CD14-positive monocyte (primary cell): ENCODE data around the gene MCF2L2. TPM values are rescaled to one million over a fixed set of nuclear protein-coding genes. Genes with fewer than 3 reads are reported as not detected.

Experiments
- DNase-seq, 3 donors: peaks; one replicate each; pipeline ENCODE4 v3.0.0-alpha.2; 2011 to 2022
- H2AFZ ChIP-seq: 2 replicates; pipeline ENCODE4 v1.6.0; 2012; ENCODE audit warnings: mild to moderate bottlenecking, low read depth, low read length, inconsistent platforms; ENCODE audit not compliant: insufficient read depth, poor library complexity, severe bottlenecking
- H3K27ac ChIP-seq, 2 donors: 1 replicate in 1 of 2; 2 replicates in 1 of 2; pipeline ENCODE4 v1.5.1; 2012 to 2013; ENCODE audit warnings: low read length in 2 of 2, control low read depth in 1 of 2, inconsistent platforms in 1 of 2, low read depth in 1 of 2, mild to moderate bottlenecking in 1 of 2
- H3K27me3 ChIP-seq, 2 donors: one replicate each; pipeline versions ENCODE4 v1.6.0 to v1.6.1; 2011 to 2013; ENCODE audit warnings: low read length in 2 of 2; ENCODE audit not compliant: control insufficient read depth in 2 of 2, insufficient read depth in 2 of 2
- H3K36me3 ChIP-seq, 2 donors: replicated peaks in 1 of 2; 1 replicate in 1 of 2; 2 replicates in 1 of 2; pipeline versions ENCODE4 v1.5.1 to v1.6.1; 2012 to 2013; ENCODE audit warnings: low read length in 2 of 2, control low read depth in 1 of 2, inconsistent platforms in 1 of 2, mild to moderate bottlenecking in 1 of 2; ENCODE audit not compliant: insufficient read depth in 2 of 2, control insufficient read depth in 1 of 2
- H3K4me1 ChIP-seq, 2 donors: 1 replicate in 1 of 2; 2 replicates in 1 of 2; pipeline versions ENCODE4 v1.5.1 to v1.6.1; 2012 to 2013; ENCODE audit warnings: low read length in 2 of 2, control low read depth in 1 of 2, inconsistent platforms in 1 of 2, mild to moderate bottlenecking in 1 of 2, moderate library complexity in 1 of 2; ENCODE audit not compliant: insufficient read depth in 2 of 2, control insufficient read depth in 1 of 2
- H3K4me2 ChIP-seq: replicated peaks from 2 replicates; pipeline ENCODE3; 2012; ENCODE audit warnings: low read length, moderate library complexity, mild to moderate bottlenecking; ENCODE audit not compliant: poor library complexity, severe bottlenecking; ENCODE audit errors: extremely low read depth
- H3K4me3 ChIP-seq, 3 experiments: fragments of 200-600 bp in 1 of 3; sonication (generic) in 1 of 3; replicated peaks in 1 of 3; 1 replicate in 2 of 3; 2 replicates in 1 of 3; pipeline ENCODE4 v1.5.1; 2011 to 2013; ENCODE audit warnings: low read length in 3 of 3, mild to moderate bottlenecking in 3 of 3, control low read depth in 2 of 3, low read depth in 2 of 3, inconsistent platforms in 1 of 3, moderate library complexity in 1 of 3
- H3K79me2 ChIP-seq: 2 replicates; pipeline ENCODE4 v1.6.0; 2012; ENCODE audit warnings: mild to moderate bottlenecking, control low read depth, inconsistent platforms, low read length, moderate library complexity; ENCODE audit not compliant: insufficient read depth
- H3K9ac ChIP-seq: 2 replicates; pipeline ENCODE4 v1.6.0; 2017; ENCODE audit warnings: low read length, mild to moderate bottlenecking; ENCODE audit not compliant: insufficient read depth, poor library complexity, severe bottlenecking
- H3K9me3 ChIP-seq, 2 donors: replicated peaks in 1 of 2; 1 replicate in 1 of 2; 2 replicates in 1 of 2; pipeline versions ENCODE4 v1.5.1 to v1.6.1; 2012 to 2013; ENCODE audit warnings: low read length in 2 of 2, control low read depth in 1 of 2; ENCODE audit not compliant: control insufficient read depth in 1 of 2, insufficient read depth in 1 of 2
- H4K20me1 ChIP-seq: 2 replicates; pipeline ENCODE4 v1.6.0; 2012; ENCODE audit warnings: mild to moderate bottlenecking, low read length, control low read depth, moderate library complexity; ENCODE audit not compliant: insufficient read depth
- H3K27ac Mint-ChIP-seq, 7 donors: one replicate each; pipeline ENCODE4 v1.8.0; 2020; ENCODE audit warnings: mild to moderate bottlenecking in 7 of 7, mixed read lengths in 7 of 7, moderate library complexity in 6 of 7, inconsistent platforms in 2 of 7
- H3K27me3 Mint-ChIP-seq, 3 donors: one replicate each; pipeline ENCODE4 v1.8.0; 2021 to 2022; ENCODE audit warnings: low read depth in 3 of 3, mild to moderate bottlenecking in 3 of 3, mixed read lengths in 3 of 3, moderate library complexity in 3 of 3, inconsistent platforms in 1 of 3
- H3K36me3 Mint-ChIP-seq, 2 donors: one replicate each; pipeline ENCODE4 v1.8.0; 2020; ENCODE audit warnings: mixed read lengths in 2 of 2, inconsistent platforms in 1 of 2, mild to moderate bottlenecking in 1 of 2
- H3K4me1 Mint-ChIP-seq: one replicate; pipeline ENCODE4 v1.8.0; 2020; ENCODE audit warnings: mild to moderate bottlenecking, mixed read lengths
- H3K4me3 Mint-ChIP-seq, 2 donors: one replicate each; pipeline ENCODE4 v1.8.0; 2020; ENCODE audit warnings: mild to moderate bottlenecking in 2 of 2, mixed read lengths in 2 of 2, moderate library complexity in 1 of 2
- H3K9me3 Mint-ChIP-seq, 7 donors: one replicate each; pipeline ENCODE4 v1.8.0; 2020 to 2022; ENCODE audit warnings: mixed read lengths in 7 of 7, mild to moderate bottlenecking in 6 of 7, moderate library complexity in 6 of 7, inconsistent platforms in 2 of 7
- CTCF ChIP-seq: fragments of 200-600 bp; IDR thresholded peaks from one replicate; pipeline ENCODE4 v1.8.0; 2022; ENCODE audit warnings: antibody characterized with exemption, mild to moderate bottlenecking
- WGBS: methylation state at CpG from one replicate; pipeline ENCODE4 v1.1.5; 2013; ENCODE audit warnings: missing lambda C conversion rate; ENCODE audit not compliant: insufficient coverage; 5-methylcytosine and 5-hydroxymethylcytosine counted together
- intact Hi-C, 2 donors: fragments of 100-400 bp; cut with micrococcal nuclease; formaldehyde crosslinking; loops; one replicate each; pipeline versions ENCODE4 v1.15.0 to v1.15.1; 2023
- polyA plus RNA-seq, 3 donors: library from polyadenylated mRNA; depleted of rRNA in 1 of 3; unstranded in 2 of 3; stranded (reverse) in 1 of 3; fragments of 300-500 nt in 2 of 3; fragments of >200 nt in 1 of 3; fragmentation: Illumina TruSeq in 2 of 3; gene quantifications; 1 replicate in 2 of 3; 2 replicates in 1 of 3; pipeline ENCODE4 v1.2.3, GENCODE V29; 2012 to 2021

The MCF2L2 gene
- polyA plus RNA-seq, 3 donors = 0.01 to 0.13 TPM; not detected in 1

- H3K79me2 ChIP-seq = no peaks in the 10 kb centered on the region
- H3K27ac ChIP-seq = peak overlapping the region; percentile 19 to 89
- no peaks in the 10 kb centered on the region for H3K36me3 ChIP-seq
- no peak overlapping the region for H2AFZ ChIP-seq
- no peaks in the 10 kb centered on the region for H3K27me3 ChIP-seq
- peaks cover 37 to 45% of the 10 kb centered on the region in 2 donors for H3K4me1 ChIP-seq
- H3K9me3 ChIP-seq = no peaks in the 10 kb centered on the region
- H3K4me1 Mint-ChIP-seq = peaks cover 51% of the 10 kb centered on the region
- no peaks in the 10 kb centered on the region for H3K9me3 Mint-ChIP-seq
- H3K4me2 ChIP-seq = peak overlapping the region; percentile 61
- no peaks in the 10 kb centered on the region for H3K36me3 Mint-ChIP-seq
- peak overlapping the region in 1 of 3 experiments; percentile 55 for H3K4me3 ChIP-seq
- peak; percentile 19 to 50 (median 36) for DNase-seq
- 40% methylated on average over 5 of the region's 12 CpGs for WGBS
- peak overlapping the region; percentile 41 for H3K9ac ChIP-seq
- H3K27me3 Mint-ChIP-seq = peaks cover 0 to 6% (median 0%) of the 10 kb centered on the region in 3 donors
- H3K27ac Mint-ChIP-seq = peak overlapping the region; percentile 86 to 99 (median 96)
- no peaks in the 10 kb centered on the region for H4K20me1 ChIP-seq
- H3K4me3 Mint-ChIP-seq = peak overlapping the region; percentile 27 to 67
- no peak for TF ChIP-seq CTCF
- intact Hi-C loops = loop anchor here (2.0 to 5.0 kb wide), 4 partner anchors 40 to 95 kb away; partner anchors contain the start of gene B3GNT5 (in 1 of the 2)
These were observed 216.3 kb downstream of the MCF2L2 start for GRCh38 chr3:183212096-183212495.

GRCh38 chr3:183211352-183211751, 217.1 kb downstream of the MCF2L2 start:
- Histone ChIP-seq H3K9ac (peak overlapping the region; percentile 32), H3K36me3 (no peaks in the 10 kb centered on the region), H4K20me1 (no peaks in the 10 kb centered on the region), H2AFZ (no peak overlapping the region), H3K27me3 (no peaks in the 10 kb centered on the region), H3K9me3 (no peaks in the 10 kb centered on the region), H3K4me1 (peaks cover 39 to 47% of the 10 kb centered on the region in 2 donors), H3K4me3 (peak overlapping the region in 1 of 3 experiments; percentile 55), H3K27ac (peak overlapping the region; percentile 81 to 89), H3K79me2 (no peaks in the 10 kb centered on the region), H3K4me2 (peak overlapping the region; percentile 61)
- Mint-ChIP-seq H3K36me3 (no peaks in the 10 kb centered on the region), H3K4me1 (peaks cover 54% of the 10 kb centered on the region), H3K27me3 (peaks cover 0 to 5% (median 0%) of the 10 kb centered on the region in 3 donors), H3K9me3 (no peaks in the 10 kb centered on the region), H3K4me3 (peak overlapping the region; percentile 21 to 68), H3K27ac (peak overlapping the region; percentile 95 to 99 (median 96))
- DNase-seq = peak; percentile 23 to 56 (median 43)
- 62% methylated on average over 10 of the region's 13 CpGs for WGBS
- no peak for TF ChIP-seq CTCF
- intact Hi-C loops = loop anchor here (5.0 kb wide), 2 partner anchors 41 to 96 kb away; partner anchors contain the start of gene B3GNT5 (in 1 of the 2)
